ENCODE data around the gene COX6B1. TPM values are rescaled to one million over a fixed set of nuclear protein-coding genes. Genes with fewer than 3 reads are reported as not detected.

Gene COX6B1
- total RNA-seq, 4 donors from 2014 or later = 422 to 625 (median 529) TPM

DNA sequence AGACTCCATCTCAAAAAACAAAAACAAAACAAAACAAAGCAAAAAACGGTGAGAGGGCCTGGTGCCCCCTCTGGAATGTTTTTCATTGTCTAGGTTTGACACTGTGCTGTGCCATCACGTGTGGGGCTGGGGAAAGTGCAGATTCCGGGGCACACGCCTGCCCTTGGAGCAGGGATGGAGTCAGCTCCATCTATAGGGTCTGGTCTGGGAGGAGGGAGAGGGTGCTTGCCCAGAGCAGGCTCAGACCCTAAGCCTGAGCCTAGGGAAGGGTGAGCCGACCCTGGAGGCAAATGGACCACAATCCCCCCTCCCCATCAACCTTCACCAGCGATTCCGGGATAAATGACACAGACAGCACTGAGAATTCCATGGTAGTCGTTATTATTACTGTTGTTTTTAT, 45.3 kb downstream of the COX6B1 start:
- TF ChIP-seq, protein P1, sequence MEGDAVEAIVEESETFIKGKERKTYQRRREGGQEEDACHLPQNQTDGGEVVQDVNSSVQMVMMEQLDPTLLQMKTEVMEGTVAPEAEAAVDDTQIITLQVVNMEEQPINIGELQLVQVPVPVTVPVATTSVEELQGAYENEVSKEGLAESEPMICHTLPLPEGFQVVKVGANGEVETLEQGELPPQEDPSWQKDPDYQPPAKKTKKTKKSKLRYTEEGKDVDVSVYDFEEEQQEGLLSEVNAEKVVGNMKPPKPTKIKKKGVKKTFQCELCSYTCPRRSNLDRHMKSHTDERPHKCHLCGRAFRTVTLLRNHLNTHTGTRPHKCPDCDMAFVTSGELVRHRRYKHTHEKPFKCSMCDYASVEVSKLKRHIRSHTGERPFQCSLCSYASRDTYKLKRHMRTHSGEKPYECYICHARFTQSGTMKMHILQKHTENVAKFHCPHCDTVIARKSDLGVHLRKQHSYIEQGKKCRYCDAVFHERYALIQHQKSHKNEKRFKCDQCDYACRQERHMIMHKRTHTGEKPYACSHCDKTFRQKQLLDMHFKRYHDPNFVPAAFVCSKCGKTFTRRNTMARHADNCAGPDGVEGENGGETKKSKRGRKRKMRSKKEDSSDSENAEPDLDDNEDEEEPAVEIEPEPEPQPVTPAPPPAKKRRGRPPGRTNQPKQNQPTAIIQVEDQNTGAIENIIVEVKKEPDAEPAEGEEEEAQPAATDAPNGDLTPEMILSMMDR (IDR thresholded peaks at IDR 0.05; ENCODE audit: low read depth) = no peak

DNA sequence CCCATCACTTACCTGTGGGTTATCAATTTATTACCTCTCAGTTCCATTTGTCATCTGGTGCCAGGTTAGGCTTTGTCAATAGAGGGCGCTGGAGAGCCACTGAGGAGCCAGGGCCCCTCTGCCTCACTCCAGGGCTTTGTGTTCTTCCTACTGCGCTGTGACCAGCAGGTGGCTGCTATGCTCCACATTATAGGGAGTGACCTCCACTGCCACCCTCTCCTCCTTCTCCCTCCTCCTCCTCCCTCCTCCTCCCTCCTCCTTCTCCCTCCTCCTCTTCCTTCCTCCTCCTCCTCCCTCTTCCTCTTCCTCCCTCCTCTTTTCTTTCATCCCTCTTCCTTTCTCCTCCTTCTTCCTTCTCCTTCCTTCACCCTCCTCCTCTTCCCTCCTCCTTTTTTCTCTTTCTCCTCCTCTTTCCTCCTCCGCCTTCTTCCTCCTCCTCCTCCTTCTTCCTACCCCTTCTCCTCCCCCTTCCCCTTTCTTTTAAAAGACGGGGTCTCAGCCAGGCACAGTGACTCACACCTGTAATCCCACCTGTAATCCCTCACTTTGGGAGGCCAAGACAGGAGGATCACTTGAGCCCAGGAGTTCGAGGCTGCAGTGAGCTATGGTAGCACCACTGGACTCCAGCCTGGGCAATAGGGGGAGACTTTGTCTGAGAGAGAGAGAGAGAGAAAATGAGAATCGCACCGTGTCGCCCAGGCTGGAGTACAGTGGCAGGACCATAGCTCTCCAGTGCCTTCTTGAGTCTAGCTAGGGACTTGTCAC, 45.9 kb downstream of the COX6B1 start:
- TF ChIP-seq, protein P1 (IDR thresholded peaks at IDR 0.05; ENCODE audit: low read depth) = no peak

DNA sequence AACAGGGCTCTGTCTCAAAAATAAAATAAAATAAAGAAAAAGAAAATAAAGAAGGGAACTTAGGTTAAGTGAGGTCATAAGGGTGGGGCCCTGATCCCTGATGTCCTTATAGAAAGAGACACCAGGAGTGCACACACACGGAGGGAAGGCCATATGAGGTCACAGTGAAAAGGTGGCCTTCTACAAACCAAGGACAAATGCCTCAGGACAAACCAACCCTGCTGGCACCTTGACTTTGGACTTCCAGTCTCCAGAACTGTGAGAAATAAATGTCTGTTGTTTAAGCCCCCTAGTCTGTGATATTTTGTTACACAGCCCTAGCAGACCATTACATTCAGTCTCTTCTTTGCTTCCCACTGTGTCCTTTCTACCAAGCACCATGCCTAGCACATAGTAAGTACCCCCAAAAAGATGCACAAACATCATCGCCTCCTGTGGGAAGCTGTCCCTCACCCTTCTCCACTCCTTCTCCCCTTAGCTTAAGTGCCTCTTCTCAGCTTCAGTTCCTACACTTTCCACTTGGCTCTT, 47.8 kb downstream of the COX6B1 start:
- TF ChIP-seq, protein P1 (IDR thresholded peaks at IDR 0.05; ENCODE audit: low read depth) = no peak

DNA sequence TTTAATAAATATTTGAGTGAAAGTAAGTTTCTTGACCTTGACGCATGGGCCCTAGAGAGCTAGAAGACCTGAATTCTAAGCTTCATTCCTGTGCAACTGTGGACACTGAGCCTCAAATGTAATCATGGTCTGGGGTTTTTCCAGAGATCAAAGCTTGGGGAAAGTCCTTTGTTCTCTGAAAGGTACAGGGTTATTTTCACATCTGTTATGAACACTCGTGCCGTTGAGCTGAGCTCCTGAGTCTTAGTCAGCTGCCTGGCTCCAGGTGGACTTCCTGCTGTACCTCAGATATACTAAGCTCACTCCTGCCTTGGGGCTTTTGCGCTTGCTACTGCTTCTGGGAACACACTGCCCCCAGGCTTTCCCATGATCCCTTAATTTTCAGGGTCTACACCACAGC, 48.7 kb downstream of the COX6B1 start:
- TF ChIP-seq, protein P1 (IDR thresholded peaks at IDR 0.05; ENCODE audit: low read depth) = no peak

DNA sequence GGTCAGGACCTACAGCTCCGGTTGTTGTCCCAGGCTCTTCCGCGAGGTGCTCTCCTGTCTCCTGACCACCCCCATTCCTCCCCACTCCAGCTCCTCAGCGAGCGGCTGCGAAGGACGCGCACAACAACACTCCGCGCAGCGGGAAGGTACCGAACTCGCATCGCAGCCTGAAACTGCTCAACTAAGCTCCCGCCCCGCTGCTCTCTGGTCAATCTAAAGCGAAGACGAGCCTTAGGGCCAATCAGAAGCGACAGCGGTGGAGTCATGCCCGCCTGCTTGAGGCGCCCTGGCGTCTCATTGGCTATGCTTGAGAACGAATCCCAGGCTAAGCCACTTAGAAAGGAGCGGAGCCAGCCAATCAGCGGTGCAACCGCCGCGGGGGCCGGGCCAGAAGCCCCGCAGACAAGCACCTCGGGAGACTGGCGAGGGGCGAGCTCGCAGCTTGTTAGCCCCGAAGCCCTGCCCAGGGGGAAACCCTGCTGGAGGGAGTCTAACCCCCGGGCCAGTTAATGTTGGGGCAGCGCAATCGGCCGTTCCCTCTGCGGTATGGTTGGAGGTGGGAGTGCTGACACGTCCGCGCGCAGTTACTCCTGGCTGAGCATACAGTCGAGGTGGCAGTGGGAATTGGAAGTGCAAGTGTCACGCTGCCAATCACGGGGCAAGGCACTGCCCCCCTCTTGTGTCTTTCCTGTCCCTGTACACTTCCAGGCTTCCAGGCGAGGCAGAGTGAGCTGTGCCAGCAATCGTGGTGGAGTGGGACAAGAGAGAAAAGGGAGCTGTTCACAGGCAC, 54.3 kb downstream of the COX6B1 start:
- TF ChIP-seq, protein P1 (IDR thresholded peaks at IDR 0.05; ENCODE audit: low read depth) = no peak

GRCh38 chr19:35703343-35703742, 55.2 kb downstream of the COX6B1 start:
- TF ChIP-seq, protein P1 (IDR thresholded peaks at IDR 0.05; ENCODE audit: low read depth) = no peak

DNA sequence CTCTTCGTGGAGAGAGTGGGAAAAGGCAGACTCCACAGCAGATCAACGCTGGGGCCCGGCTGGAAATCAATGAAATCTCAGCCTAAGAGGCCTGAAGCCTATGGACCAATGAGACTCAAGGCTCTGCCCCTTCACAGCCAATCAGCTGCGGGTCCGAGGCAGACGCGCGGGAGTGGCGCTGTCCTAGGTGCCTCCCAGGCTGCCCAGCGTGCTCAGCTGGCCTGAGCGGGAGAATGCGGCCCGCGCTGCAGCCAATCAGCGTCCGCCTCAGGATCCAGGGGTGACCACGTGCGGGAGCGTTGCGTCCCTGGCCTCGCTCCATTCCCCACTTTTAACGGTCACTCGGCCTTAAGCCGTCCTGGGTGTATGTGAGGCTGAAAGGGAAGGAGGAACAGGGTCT, 56.1 kb downstream of the COX6B1 start, which contains the start of gene ZBTB32:
TSS of gene ZBTB32 (plus strand) at position 341 of the 400 bp plus-strand sequence. CDS start 10,069 bp downstream, outside the sequence.
- TF ChIP-seq, protein P1 (IDR thresholded peaks at IDR 0.05; ENCODE audit: low read depth) = no peak
